CD4-positive, alpha-beta T cell treated with Interleukin-17A for 1 hour (primary cell): ENCODE data around the gene IL2RA.
A peak's percentile ranks its signal among the peaks of the same experiment; 100 is the strongest.
"Not testable (repeated sequence)": the region's sequence is repeated elsewhere in the genome, so short reads cannot be mapped to it uniquely, and the experiment has no call there.

Experiments used
- DNase-seq: peaks from one replicate; pipeline ENCODE4 v3.0.0-alpha.2; 2020

The IL2RA gene

DNA sequence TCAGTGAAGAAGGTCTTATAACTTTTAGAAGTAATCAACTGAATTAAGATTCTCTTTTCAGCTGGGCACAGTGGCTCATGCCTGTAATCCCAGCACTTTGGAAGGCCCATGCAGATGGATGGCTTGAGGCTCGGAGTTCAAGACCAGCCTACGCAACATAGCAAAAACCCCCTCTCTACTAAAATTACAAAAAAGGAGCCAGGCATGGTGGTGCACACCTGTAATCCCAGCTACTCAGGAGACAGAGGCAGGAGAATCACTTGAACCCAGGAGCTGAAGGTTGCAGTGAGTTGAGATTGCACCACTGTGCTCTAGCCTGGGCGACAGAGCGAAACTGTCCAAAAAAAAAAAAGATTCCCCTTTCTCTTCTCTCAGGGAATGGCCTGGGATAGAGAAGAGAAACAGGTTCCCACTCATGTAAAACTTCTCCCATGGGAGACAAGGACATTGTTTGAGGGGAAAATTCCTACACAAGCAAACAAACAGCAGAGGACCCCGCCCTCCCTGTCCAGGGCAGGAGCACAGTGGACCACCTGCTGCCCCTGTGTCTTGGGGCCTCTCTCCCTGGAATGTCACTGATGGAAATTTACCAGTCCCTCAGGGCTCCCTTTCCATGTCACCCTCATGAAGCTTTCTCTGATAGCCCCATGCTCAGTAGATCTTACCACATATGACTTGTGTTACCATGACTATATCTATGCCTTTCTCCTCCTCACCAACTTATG, 5.6 kb downstream of the IL2RA start:
- DNase-seq, result no peak

DNA sequence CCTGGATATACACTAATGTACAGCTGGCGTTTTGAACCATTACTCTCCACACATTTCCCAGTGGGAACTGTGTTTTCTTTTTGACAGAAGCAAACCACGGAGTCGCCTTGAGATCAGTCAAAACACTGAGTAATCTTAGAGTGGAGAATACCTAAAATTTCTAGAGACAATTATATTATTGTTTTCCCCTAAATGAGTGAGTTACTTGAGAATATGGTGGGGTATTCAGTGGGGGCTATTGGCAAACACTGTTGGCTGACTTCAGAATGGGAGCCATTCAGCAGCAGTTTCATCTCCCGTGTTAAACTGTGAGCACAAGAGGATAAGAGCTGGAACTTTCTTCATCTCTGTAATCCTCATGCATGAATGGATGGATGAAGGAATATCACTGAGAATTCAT, 6.2 kb downstream of the IL2RA start:
- no peak for DNase-seq

DNA sequence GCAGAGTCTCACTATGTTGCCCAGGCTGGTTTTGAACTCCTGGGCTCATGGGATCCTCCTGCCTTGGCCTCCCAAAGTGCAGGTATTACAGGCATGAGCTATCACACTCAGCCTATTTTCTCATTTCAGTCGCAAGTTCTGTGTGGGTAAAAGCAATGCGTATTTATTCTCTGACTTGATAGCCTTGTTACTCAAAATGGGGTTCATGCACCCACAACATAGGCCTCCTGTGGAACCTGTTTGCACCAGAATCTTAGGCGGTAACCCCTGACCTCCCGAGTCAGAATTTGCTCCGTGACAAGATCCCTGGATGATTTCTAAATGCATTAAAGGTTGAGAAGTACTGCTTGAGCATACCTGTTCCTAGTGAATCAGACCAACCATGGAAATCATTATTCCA, 7.3 kb downstream of the IL2RA start:
- no peak for DNase-seq

DNA sequence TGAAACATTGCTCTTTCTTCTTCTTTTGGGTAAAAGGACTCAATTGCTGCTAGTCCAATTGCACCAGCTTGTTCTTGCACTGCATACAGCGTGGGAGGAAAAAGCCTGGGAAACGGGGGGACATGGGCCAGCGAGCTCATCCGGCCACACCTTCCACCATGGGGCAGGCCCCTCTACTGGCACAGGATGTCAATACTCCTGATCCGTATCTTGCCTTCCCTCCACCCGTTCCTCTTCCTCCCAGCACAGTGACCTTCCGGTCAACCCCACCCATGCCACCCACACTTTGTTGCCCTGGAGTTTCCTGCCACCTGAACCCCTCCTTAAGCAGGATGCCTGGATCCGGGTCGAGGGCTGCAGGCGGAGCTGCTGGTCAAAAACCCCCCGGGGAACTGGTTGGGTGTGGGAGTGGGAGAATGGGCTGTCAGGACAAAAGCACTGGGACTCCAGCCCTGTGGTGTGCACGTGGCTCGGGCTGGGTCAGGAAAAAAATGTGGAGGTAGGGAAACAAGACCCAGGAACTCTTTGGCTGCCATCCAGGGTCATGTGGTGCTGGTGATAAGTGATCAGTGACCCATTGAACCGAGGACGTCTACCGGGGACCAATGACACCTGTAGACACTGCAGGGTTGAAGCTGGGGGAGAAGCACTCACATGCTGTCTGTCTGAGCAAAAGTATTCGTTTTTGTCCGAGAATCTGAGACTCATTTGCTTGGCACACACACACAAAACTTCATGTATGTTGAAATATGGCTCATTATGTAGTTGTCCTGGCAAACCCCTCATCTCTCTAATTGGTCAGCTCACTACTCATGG, 8.1 kb downstream of the IL2RA start:
- no peak for DNase-seq

DNA sequence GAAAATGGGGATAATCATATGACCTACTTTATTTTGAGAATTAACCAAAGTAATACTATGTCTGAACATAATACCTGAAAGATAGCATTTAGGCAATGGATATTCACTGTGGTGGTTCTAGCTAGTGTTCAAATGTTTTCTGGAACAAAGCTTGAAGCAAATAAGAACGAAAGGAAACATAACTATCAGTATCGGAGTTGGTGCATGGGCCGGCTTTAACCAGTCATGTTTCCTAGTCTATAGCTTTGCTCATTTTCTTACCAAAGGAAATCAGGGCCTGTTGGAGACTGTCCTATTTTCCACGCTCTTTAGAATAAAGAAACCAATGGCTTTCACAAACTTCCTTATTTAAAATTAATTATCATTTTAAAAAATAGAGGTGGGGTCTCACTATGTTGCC, 8.9 kb downstream of the IL2RA start:
- no peak for DNase-seq

DNA sequence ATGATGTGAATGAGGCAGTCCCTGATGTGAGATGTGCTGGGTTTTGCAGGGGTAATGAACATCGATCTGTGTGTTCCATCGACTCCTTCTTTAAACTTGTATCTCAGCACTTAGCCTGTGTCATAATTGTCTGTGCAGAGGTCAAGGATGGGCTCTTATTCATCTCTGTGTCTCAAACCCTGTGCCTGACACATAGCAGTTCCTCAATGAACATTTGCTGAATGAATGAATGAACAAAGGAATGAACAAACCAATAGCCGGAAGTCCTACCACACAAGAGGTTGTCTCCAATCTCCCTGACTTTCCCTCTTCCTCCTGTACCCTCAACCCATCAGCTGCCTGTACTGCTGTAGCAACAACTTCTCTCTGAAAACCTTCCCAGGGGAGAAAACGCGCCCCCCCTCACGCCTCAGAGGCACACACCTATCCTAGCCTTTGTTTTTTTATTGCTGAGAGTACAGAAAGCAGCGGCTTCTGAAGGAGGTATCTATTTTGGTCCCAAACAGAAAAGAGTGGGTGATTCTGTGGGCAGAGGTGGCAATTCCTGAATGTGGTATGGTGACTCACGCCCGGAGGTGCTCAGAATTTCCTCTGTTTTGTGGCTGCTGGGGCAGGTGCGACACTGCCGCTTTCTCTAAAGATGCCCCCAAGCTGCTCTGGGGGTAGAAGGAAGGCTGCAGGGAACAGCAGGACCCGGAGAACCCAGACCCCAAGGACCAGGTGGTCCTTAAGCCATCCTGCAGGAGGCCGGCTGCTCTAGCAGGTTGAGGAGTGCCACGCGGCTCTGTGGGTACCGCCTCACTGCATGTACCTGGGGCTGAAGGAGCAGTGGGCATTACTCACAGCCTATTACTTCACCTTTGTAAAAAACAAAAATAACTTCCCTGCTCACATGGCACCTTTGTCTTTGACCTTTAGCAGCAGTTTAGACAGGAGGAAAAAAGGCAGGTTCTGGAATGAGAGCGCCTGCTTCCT, 9.6 kb downstream of the IL2RA start:
- peak; percentile 84 for DNase-seq

DNA sequence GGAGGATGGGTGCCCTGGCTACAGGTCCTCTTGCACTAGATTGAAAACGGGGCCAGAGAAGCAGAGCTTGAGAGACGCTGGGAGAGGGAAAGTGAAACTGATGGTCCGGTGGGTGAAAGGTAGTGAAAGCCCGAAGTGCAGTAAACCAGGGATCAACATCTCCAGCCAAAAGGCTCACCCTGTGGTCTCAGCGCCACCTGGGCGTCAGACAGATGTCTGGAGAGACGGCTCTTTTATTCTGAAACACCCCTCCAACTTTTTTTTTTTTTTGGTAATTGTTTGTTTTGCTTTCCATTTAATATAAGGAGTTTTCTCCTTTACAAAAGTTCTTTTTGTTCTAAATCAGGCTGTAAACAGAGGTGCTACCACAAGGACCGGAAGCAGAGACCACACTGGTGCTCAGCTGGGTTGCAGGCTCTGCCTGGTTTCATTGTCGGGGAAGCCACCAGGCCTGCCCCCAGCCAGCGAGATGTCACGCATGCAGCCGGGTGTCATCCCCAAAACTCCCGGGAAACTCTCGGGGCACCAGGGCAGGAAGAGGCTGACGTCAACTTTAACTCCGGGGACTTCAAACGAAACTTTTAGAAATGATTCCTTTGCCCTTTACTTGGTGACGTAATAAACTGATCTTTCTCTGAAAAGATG, 11.2 kb downstream of the IL2RA start:
- DNase-seq, result peak; percentile 96

DNA sequence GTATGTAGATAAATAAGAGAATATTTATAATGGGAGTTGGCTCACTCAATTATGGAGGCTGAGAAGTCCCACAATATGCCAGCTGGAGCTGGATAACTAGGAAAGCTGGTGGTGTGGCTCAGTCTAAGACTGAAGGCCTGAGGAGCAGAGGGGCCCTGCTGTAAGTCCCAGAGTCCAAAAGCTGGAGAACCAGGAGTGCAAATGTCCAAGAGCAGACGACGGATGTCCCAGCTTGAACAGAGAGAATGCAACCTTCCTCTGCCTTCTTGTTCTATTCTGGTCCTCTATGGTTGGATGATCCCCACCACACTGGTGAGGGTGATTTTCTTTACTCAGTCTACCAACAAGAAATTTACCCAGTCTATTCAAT, 13.2 kb downstream of the IL2RA start:
- no peak for DNase-seq

DNA sequence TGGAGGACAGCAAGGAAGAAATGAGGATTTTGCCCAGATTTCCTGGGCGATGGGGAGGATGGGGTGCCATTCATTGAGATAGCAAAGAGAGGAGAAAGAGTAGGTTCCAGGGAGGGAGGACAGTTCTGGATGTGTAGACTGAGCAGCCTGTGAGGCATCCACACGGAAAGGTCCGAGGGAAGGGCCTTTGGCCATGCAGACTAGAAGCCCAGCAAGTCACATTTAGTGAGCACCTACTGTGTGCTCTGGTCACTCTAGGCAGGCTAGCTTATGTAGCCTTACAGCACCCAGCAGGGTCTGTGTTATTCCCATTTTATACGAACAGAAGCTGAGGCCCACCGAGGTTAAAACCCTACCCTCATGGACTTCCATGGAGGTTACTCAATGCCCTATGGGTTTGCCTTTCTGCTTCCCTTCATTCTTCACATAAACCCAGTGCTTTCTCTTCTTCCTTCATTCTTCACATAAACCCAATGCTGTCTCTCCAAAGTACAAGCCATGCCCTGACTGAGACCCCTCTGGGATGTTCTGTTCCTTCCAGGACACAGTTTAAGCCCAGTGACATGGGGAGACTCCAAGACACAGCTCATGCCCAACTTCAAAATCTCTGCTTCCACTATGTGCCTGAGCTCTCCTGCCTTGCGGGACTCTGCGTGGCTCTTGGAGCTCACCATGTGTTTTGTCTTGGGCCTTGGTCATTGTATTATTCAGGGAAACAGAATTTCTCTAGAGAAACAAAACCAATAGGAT, 13.7 kb downstream of the IL2RA start:
- DNase-seq, result no peak

DNA sequence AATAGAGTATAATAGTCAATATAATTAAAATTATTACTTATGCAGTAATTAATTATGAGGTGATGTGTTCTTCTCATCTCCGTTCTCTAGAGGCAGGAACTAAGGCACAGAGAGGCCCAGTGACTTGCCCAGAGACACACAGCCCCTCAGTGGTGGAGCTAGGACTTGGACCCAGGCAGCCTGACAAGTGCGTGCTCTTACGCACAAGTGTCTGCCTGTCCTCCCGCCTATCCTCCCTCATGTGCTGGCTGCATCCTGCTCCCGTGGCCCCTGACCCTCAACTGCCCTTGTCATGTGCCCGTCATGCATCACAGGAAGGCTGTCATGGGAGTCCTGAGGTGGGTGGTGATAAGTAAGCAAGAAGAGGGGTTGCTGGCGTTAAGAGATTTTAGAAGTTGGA, 14.3 kb downstream of the IL2RA start:
- no peak for DNase-seq

DNA sequence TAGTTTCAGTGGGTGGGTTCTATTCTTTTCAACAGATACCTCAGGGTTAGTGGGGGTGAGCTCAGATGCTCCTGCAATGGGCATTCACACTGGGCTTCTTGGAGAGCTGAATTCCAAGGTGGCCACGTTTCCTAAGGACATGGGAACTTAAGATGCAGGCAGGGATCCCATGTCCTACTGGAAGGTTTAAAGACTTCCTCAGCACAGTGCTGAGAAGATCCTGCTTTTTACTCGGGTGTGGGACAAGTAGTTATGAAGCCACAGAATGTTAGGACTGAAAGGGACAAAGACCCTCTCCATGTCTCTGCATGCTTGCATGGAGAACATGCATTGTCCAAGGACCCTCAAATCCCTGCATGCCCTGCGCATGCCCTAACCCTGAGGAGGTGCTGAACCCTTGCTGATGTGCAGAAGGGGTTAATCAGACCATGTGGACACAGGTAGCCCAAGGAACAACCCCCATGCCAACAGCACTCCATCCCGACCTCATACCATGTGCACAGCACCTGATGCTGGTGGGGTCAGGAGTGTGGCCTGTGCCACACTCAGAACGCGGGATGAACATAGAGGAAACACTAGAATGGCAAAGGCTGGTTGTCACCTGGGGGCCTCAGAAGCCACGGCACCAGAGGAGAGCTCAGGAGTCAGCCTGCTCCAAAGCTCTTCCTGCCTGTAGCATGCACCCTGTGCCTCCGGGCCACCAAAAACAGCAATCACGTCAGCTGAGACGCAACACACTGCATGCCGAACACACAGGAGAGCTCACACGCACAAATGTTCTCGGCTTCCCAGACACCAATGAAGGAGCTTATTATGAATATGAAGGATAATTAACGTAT, 15.2 kb downstream of the IL2RA start:
- no peak for DNase-seq

DNA sequence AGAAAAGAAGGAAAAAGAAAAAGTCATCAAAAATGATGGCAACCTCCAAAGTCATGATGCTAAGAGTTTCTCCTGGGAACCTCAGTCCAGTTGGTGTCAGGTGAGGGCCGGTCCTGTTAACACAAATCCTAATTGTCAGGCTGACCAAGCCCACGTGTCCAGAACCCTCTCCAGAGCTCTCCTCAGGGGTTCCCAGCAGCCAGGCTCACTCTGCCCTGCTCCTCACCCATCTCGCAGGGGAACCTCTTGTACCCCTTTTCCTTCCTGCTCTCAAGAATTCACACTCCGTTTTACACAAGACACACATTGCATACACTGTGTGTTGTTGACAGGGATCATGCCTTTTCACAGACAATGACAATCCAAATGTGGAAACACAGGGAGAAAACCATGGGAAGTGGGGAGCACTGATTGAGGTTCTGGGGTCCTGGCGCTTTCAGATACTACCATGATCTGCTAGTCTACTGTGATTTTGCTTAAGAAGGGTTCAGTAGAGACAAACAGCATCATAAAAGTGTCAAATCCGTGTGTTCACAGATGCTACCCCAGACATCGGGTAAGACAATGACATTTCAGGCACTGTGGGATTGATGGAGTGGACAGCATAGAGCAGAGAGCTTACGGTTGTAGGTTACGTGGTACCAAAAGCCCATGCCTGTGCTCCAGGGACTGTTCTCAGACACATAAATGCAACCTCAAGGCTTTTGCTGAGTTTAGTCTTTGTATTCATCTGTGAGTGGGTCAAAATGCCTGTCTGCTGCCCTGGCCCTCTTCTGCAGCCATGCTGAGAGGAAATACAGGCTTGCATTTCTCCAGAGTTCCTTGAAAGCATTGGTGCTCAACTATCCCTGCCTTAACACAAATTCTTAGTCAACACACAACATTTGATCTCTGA, 16.0 kb downstream of the IL2RA start:
- DNase-seq, result no peak

DNA sequence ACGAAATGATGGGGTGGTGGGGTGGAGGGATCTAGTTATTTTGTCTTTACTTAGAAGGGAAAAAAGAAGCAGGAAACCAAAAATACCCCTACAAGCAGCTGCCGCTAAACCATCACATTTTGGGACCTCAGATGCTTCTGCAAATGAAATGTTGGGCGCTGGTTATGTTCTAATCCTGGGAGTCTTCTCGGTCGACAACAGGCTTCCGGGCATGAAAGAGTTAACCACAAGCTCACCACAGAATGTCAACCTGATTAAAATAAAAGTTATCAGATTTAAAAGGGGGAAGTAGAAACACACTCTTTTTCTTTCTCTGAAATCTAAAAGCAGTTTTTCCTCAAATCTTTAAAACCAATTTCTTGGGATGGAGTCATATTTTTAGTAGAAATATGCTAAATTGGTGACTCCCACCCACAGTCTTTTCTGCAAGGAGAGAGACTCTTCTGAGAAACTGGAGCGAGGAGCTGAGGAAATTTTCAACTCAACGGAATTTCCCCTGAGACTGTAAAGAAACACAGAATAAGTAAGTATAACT, 16.8 kb downstream of the IL2RA start:
- DNase-seq, result no peak

DNA sequence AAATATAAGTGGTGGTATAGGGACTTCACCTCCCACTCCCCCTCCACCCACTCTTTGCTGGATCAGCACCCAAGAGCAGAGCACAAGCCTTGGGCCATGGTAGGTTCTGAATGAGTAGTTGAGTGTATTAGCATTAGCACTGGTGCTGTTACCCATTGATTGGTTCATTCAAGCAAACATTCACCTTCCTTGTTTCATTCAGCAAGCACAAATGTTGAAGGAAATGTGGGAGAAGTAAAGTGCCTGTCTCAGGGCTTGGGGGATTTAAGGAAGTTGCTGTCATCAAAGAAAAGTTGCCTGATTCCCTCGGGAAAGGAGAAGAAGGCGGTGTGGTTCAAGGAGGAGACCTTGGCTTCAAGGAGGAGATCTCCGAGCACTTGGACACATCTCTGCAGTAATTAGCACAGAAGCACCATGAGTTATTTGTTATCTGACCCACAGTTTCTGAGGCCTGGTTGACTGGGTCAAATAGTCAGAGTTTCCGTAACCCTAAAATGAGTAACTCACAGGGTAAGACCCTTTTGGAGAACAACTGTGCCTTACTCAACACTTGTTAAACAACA, 17.3 kb downstream of the IL2RA start:
- DNase-seq, result no peak

DNA sequence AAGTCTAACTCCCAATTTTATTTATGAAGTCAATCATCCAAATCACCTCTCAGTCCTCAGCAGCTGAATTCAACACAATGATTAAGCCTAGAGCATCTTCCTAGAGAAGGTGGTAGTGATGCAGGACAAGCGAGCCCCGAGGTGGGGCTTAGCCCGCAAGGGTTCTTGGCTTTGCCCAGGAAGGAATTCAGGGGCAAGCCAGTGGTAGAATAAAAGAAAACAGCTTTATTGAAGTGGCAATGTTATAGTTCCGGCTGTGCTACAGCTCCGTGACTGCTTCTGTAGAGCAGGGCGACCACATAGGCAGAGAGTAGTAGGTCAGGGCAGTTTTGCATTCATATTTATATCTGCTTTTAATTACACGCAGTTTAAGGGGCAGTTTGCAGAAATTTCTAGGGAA, 18.1 kb downstream of the IL2RA start:
- no peak for DNase-seq

DNA sequence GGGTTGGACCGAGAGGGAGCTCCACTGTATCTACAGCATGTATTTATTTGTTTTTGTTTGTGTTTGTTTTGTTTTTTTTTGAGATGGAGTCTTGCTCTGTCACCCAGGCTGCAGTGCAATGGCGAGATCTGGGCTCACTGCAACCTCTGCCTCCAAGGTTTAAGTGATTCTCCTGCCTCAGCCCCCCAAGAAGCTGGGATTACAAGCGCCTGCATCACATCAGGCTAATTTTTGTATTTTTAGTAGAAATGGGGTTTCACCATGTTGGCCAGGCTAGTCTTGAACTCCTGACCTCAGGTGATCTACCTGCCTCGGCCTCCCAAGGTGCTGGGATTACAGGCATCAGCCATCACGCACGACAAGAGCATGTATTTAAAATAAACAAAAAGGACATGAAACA, 18.8 kb downstream of the IL2RA start:
- DNase-seq, result not testable (repeated sequence)

DNA sequence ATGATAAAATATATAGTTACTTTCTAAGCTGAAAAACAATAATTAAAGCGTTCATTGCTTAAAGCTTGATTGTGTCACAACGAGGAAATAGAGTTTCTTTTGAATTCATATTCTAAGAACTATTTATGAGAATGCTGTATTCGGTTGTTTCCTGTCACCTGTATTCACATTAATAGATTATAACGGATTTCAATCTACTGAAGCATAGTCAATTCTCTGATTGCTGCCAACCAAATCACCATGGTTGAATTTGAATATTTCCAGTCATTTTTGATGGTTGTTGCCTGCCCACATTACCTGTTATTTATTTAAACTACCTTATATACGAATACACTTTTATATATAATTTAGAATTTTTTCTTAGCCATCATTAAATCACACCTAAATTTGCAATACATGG, 22.0 kb downstream of the IL2RA start:
- no peak for DNase-seq

DNA sequence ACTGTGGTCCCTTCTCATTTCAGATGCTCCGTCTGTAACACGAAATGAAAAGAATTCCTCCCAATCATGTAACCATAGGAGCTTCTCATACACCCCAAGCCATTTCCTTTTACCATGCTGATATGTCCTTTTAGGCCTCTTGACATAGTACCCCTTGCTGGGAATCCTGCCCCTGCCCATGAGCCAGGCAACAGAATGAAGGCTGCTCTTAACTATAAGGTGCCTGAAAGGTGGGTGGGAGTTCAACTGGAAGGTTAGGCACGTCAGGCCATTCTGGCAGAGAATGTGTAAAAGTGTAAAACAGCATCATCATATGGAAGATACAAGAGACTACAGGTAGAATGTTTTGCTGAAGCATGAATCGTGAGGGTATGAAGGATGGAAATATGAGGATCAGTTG, 22.5 kb downstream of the IL2RA start:
- DNase-seq, result no peak

DNA sequence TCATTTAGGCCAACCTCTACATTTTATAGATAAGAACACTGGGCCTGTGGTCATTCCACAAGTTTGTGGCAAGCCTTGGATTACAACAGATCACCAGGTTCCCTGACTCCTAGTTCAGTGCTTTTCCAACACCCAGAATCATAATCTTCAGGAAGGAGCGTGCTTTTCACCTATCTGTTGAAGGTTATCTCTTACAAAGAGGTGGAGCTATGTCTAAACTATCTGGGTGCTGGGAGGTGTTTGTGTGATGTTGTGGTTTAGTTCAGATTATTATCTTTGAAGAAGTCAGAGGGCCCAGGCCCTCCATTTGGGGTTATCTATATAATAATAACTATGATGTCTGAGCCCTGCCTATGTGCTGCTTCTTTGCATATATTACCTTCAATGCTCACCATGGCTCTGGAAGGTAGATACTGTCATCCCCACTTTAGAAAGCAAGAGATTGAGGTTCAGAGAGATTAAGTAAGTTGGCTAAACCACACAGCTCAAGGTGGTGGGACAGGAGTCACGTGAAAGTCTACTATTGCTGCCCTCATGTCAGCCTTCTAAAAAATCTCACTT, 24.0 kb downstream of the IL2RA start:
- DNase-seq, result peak; percentile 68
